NCI-H82 treated with DMSO at 0.1 percent for 48 hours (cell line): ENCODE results near the gene MT1B.
"Not testable (repeated sequence)": the region's sequence is repeated elsewhere in the genome, so short reads cannot be mapped to it uniquely, and the experiment has no call there.

Experiments
- DNase-seq: peaks from one replicate; lab custom pipeline; 2025; ENCODE audit not compliant: unreplicated experiment; lab: John Stamatoyannopoulos, UW

The MT1B gene

GRCh38 chr16:56618138-56618537 lies 33.5 kb upstream of the MT1B start:
- DNase-seq, result no peak

- DNase-seq, result no peak
These were observed 31.3 kb upstream of the MT1B start for GRCh38 chr16:56620339-56620897.

- not testable (repeated sequence) for DNase-seq
These were observed 29.8 kb upstream of the MT1B start for GRCh38 chr16:56621665-56622445.

- DNase-seq, result not testable (repeated sequence)
These were observed 28.5 kb upstream of the MT1B start for GRCh38 chr16:56623184-56623583.

GRCh38 chr16:56623637-56624036 lies 28.0 kb upstream of the MT1B start:
- DNase-seq, result no peak

GRCh38 chr16:56625140-56625942 lies 26.3 kb upstream of the MT1B start, which contains the start of gene MT1E:
Gene MT1E, plus strand, starts transcription at chr16:56625781. Its CDS starts 71 bp downstream, at chr16:56625852.
- DNase-seq, result no peak

GRCh38 chr16:56625943-56626654 lies 25.6 kb upstream of the MT1B start:
- no peak for DNase-seq

GRCh38 chr16:56626685-56627084 lies 25.0 kb upstream of the MT1B start:
- DNase-seq, result no peak

- DNase-seq, result no peak
These were observed 23.0 kb upstream of the MT1B start for GRCh38 chr16:56628486-56629350.

GRCh38 chr16:56629531-56629930 lies 22.2 kb upstream of the MT1B start:
- no peak for DNase-seq

GRCh38 chr16:56630134-56630533 lies 21.6 kb upstream of the MT1B start:
- DNase-seq, result no peak

- no peak for DNase-seq
These were observed 20.5 kb upstream of the MT1B start for GRCh38 chr16:56631197-56631596.

- DNase-seq, result no peak
These were observed 19.9 kb upstream of the MT1B start for GRCh38 chr16:56631832-56632155.

- no peak for DNase-seq
These were observed 19.4 kb upstream of the MT1B start, which contains the start of gene MT1M for GRCh38 chr16:56632156-56632847. Gene MT1M, plus strand, starts transcription at chr16:56632659. Its CDS starts 73 bp downstream, at chr16:56632732.

GRCh38 chr16:56632848-56633365 lies 18.8 kb upstream of the MT1B start:
- no peak for DNase-seq

GRCh38 chr16:56633535-56633934 lies 18.2 kb upstream of the MT1B start:
- no peak for DNase-seq

GRCh38 chr16:56634715-56635440 lies 16.8 kb upstream of the MT1B start:
- DNase-seq, result no peak

GRCh38 chr16:56635441-56635967 lies 16.2 kb upstream of the MT1B start:
- DNase-seq, result no peak
